DND-41 (cell line): ENCODE data around the gene STRADB.

Source experiments
- EZH2 ChIP-seq: IDR thresholded peaks from 3 replicates; pipeline ENCODE4 v1.6.1; 2012; ENCODE audit warnings: borderline replicate concordance, low read depth, mild to moderate bottlenecking, moderate library complexity, low read length, inconsistent platforms; ENCODE audit not compliant: severe bottlenecking
- TF ChIP-seq, protein P1 (sequence below): IDR thresholded peaks from 2 replicates; pipeline ENCODE4 v1.5.1; 2012; ENCODE audit warnings: borderline replicate concordance, low read length, moderate library complexity, mild to moderate bottlenecking; ENCODE audit not compliant: poor library complexity, severe bottlenecking; ENCODE audit errors: extremely low read depth

DNA sequence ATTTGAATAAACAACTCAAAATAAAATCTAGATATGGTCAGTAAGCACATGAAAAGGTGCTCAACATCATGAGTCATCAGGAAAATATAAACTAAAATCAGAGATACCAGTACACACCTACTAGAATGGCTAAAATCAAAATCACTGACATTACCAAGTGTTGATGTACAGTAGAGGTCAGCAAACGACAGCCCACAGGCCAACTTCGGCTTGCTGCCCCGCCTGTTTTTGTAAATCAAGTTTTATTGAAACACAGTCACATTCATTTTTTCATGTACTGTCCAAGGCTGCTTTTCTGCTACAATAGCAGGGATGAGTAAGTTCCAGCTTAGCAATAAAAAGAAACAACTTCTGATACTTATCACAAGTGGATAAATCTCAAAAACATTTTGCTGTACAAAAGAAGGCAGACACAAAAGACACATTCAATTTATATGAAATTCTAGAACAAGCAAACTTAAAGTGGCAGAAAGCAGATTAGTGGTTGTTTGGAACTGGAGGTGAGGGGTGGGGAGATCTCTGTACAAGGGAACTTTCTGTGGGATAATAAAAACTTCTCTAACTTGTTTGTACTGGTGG lies 32.4 kb upstream of the STRADB start:
- TF ChIP-seq, protein P1, sequence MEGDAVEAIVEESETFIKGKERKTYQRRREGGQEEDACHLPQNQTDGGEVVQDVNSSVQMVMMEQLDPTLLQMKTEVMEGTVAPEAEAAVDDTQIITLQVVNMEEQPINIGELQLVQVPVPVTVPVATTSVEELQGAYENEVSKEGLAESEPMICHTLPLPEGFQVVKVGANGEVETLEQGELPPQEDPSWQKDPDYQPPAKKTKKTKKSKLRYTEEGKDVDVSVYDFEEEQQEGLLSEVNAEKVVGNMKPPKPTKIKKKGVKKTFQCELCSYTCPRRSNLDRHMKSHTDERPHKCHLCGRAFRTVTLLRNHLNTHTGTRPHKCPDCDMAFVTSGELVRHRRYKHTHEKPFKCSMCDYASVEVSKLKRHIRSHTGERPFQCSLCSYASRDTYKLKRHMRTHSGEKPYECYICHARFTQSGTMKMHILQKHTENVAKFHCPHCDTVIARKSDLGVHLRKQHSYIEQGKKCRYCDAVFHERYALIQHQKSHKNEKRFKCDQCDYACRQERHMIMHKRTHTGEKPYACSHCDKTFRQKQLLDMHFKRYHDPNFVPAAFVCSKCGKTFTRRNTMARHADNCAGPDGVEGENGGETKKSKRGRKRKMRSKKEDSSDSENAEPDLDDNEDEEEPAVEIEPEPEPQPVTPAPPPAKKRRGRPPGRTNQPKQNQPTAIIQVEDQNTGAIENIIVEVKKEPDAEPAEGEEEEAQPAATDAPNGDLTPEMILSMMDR: no peak
- no peak for TF ChIP-seq EZH2
